T-helper 2 cell treated with Interferon-gamma antibody and Interleukin-4, amounts not matched to agents 100 ng/mL and 5 ng/mL, for 36 hours (primary cell): ENCODE results near the gene ADAM22. TPM values are rescaled to one million over a fixed set of nuclear protein-coding genes. Genes with fewer than 3 reads are reported as not detected.

Experiments
- total RNA-seq: library from RNA; stranded (reverse); gene quantifications from 2 replicates; pipeline ENCODE4 v1.2.3, GENCODE V29; 2022

Gene ADAM22
- total RNA-seq, 1 donor from 2014 or later: 2.9 TPM

Other genes with a start within 250 kb of the ADAM22 start
- gene SLC25A40, start 57.9 kb upstream of the ADAM22 start, total RNA-seq: 42.9 and 46.7 TPM in 2 replicates
- gene DBF4, start 57.8 kb upstream of the ADAM22 start, total RNA-seq: 65.4 and 65.5 TPM in 2 replicates